Parathyroid adenoma (tissue), 2 donors: ENCODE measurements around the gene NKTR.

Source experiments
- H2AFZ ChIP-seq: fragments of 300-600 bp; sonication (generic); one replicate; pipeline ENCODE4 v1.7.0; 2017; ENCODE audit warnings: antibody characterized with exemption, mild to moderate bottlenecking
- H3K27ac ChIP-seq: fragments of 300-600 bp; sonication (generic); one replicate; pipeline ENCODE4 v1.7.0; 2017
- H3K27me3 ChIP-seq: fragments of 300-600 bp; sonication (generic); one replicate; pipeline ENCODE4 v1.7.0; 2017; ENCODE audit warnings: low read length; ENCODE audit not compliant: control insufficient read depth, insufficient read depth
- H3K36me3 ChIP-seq: fragments of 300-600 bp; sonication (generic); one replicate; pipeline ENCODE4 v1.7.0; 2017; ENCODE audit warnings: low read length; ENCODE audit not compliant: control insufficient read depth, insufficient read depth
- H3K4me1 ChIP-seq: fragments of 300-600 bp; sonication (generic); one replicate; pipeline ENCODE4 v1.7.0; 2017; ENCODE audit warnings: control low read depth
- H3K4me2 ChIP-seq: fragments of 300-600 bp; sonication (generic); one replicate; pipeline ENCODE4 v1.7.0; 2017; ENCODE audit warnings: low read length
- H3K4me3 ChIP-seq: fragments of 300-600 bp; sonication (generic); one replicate; pipeline ENCODE4 v1.7.0; 2017; ENCODE audit warnings: low read depth, low read length
- H3K79me2 ChIP-seq: fragments of 300-600 bp; sonication (generic); one replicate; pipeline ENCODE4 v1.7.0; 2017; ENCODE audit warnings: control low read depth
- H3K9ac ChIP-seq: fragments of 300-600 bp; sonication (generic); one replicate; pipeline ENCODE4 v1.7.0; 2017; ENCODE audit warnings: mild to moderate bottlenecking
- H3K9me3 ChIP-seq: fragments of 300-600 bp; sonication (generic); one replicate; pipeline ENCODE4 v1.7.0; 2017; ENCODE audit warnings: low read length; ENCODE audit not compliant: control insufficient read depth
- CTCF ChIP-seq: fragments of 300-600 bp; sonication (generic); IDR thresholded peaks from one replicate; pipeline ENCODE4 v1.7.0; 2017; ENCODE audit warnings: antibody characterized with exemption, mild to moderate bottlenecking
- donor health status: primary hyperparathyroidism.

NKTR gene

GRCh38 chr3:42667523-42668412 lies 67.3 kb downstream of the NKTR start:
- H3K27me3 ChIP-seq, result no peaks in the 10 kb centered on the region
- H3K4me3 ChIP-seq, result no peak overlapping the region
- H3K36me3 ChIP-seq, result no peaks in the 10 kb centered on the region
- H3K27ac ChIP-seq, result no peak overlapping the region
- peaks cover 15% of the 10 kb centered on the region for H3K4me1 ChIP-seq
- TF ChIP-seq CTCF, result no peak
- no peak overlapping the region for H3K9ac ChIP-seq
- H2AFZ ChIP-seq, result no peak overlapping the region
- H3K4me2 ChIP-seq, result no peak overlapping the region
- H3K9me3 ChIP-seq, result no peaks in the 10 kb centered on the region
- H3K79me2 ChIP-seq, result no peaks in the 10 kb centered on the region

DNA sequence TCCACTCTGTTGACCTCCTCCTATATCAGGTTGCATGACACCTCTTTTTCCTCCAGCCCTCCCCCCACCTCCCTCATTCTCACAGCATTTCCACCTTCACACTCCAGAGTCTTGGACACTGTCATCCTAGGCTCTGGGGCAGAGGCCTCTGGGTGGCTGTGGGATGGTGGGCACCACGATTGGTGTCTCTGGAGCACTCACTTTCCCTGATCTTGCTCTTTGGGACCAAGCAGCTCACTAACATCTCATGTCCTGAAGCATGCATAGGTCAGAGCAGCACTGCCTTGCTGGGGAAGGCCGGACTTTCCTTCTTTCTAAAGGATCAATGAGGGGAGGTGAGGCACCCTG lies 67.9 kb downstream of the NKTR start:
- Histone ChIP-seq H3K9me3 (no peaks in the 10 kb centered on the region), H3K4me1 (peaks cover 15% of the 10 kb centered on the region), H3K27ac (no peak overlapping the region), H3K4me3 (no peak overlapping the region), H3K9ac (no peak overlapping the region), H3K79me2 (no peaks in the 10 kb centered on the region), H2AFZ (no peak overlapping the region), H3K4me2 (no peak overlapping the region), H3K36me3 (no peaks in the 10 kb centered on the region), H3K27me3 (no peaks in the 10 kb centered on the region)
- TF ChIP-seq CTCF, result no peak

GRCh38 chr3:42668793-42669217 lies 68.3 kb downstream of the NKTR start:
- Histone ChIP-seq H3K4me2 (no peak overlapping the region), H3K27me3 (no peaks in the 10 kb centered on the region), H3K27ac (no peak overlapping the region), H2AFZ (no peak overlapping the region), H3K9me3 (no peaks in the 10 kb centered on the region), H3K4me1 (peaks cover 15% of the 10 kb centered on the region), H3K4me3 (no peak overlapping the region), H3K9ac (no peak overlapping the region), H3K36me3 (no peaks in the 10 kb centered on the region), H3K79me2 (no peaks in the 10 kb centered on the region)
- no peak for TF ChIP-seq CTCF

- no peaks in the 10 kb centered on the region for H3K27me3 ChIP-seq
- H3K4me2 ChIP-seq, result no peak overlapping the region
- H2AFZ ChIP-seq, result no peak overlapping the region
- TF ChIP-seq CTCF, result no peak
- H3K4me1 ChIP-seq, result peaks cover 15% of the 10 kb centered on the region
- H3K36me3 ChIP-seq, result no peaks in the 10 kb centered on the region
- no peaks in the 10 kb centered on the region for H3K79me2 ChIP-seq
- no peak overlapping the region for H3K27ac ChIP-seq
- no peaks in the 10 kb centered on the region for H3K9me3 ChIP-seq
- H3K4me3 ChIP-seq, result no peak overlapping the region
- no peak overlapping the region for H3K9ac ChIP-seq
Observed at GRCh38 chr3:42670051-42670576, 69.6 kb downstream of the NKTR start.

- Histone ChIP-seq H2AFZ (no peak overlapping the region), H3K9ac (no peak overlapping the region), H3K27me3 (no peaks in the 10 kb centered on the region), H3K4me2 (no peak overlapping the region), H3K79me2 (no peaks in the 10 kb centered on the region), H3K4me3 (no peak overlapping the region), H3K4me1 (peaks cover 15% of the 10 kb centered on the region), H3K36me3 (no peaks in the 10 kb centered on the region), H3K27ac (no peak overlapping the region), H3K9me3 (no peaks in the 10 kb centered on the region)
- no peak for TF ChIP-seq CTCF
Observed at GRCh38 chr3:42670670-42671069, 70.2 kb downstream of the NKTR start.
